IPS-11a (cell line): ENCODE data around the gene SLC39A5.
"Not testable (repeated sequence)": the region's sequence is repeated elsewhere in the genome, so short reads cannot be mapped to it uniquely, and the experiment has no call there.

Source experiments
- H3K4me3 ChIP-seq: one replicate; pipeline ENCODE4 v1.5.1; 2013; ENCODE audit warnings: low read depth, low read length, control low read depth

Gene SLC39A5

GRCh38 chr12:56242986-56243385 lies 13.1 kb downstream of the SLC39A5 start:
- no peak overlapping the region for H3K4me3 ChIP-seq

DNA sequence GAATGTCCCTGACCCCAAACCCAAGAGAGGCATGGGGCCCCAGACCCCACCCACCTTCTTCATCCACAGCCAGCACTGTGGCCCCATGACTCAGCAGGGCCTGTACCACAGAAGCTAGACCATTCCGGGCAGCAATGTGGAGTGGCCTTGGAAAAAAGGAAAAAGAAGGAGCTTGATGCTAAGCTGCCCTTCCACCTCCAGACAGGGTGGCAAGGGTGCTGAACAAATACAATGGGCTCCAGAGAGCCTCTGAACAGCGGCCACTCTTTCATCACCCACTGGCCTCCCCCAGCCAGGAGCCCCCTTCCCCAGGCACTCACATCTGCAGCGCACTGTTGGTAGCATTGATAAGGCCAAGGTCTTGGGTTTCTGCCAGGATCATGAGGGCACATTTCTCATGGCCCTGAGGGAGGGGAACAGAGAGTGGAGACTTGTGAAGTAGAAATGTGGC lies 13.9 kb downstream of the SLC39A5 start:
- no peak overlapping the region for H3K4me3 ChIP-seq

DNA sequence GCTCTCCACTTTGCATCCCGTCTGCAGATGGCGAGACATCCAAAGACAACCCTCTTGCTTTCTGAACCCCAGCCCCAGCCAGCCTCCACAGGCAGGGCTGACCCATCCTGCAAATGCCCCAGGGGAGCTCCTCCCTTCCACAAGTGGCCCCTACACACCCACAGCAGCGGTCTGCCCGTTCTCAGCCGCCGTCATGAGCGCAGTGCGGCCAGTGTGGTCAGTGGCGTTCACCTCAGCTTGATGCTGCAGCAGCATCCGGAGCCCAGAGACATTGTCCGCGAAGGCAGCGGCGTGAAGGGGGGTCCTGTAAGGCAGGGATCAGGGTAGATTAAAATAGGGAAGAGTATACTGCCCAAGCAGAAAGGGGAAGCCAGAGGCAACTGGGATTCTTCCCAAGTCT lies 14.6 kb downstream of the SLC39A5 start:
- H3K4me3 ChIP-seq, result no peak overlapping the region

GRCh38 chr12:56247923-56248322 lies 18.1 kb downstream of the SLC39A5 start:
- H3K4me3 ChIP-seq, result no peak overlapping the region

DNA sequence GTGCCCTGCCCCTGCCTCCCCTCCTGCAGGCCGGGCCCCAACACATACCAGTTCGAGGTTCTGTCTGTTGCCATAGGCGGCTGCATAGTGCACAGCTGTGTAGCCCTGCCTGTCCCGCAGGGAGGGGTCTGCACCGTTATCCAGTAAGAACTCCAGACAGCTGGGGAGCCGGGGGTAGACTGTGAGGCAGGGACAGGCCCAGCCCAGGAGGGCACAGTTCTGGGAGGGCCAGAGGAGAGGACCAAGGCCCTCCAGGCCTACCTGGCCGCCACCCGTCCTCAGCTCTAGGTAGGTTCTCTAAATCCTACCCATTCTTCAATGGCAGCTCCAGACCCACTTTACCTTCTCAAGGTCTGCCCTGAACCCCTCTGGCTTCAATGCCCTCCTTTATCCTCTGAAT lies 18.9 kb downstream of the SLC39A5 start:
- no peak overlapping the region for H3K4me3 ChIP-seq

- no peak overlapping the region for H3K4me3 ChIP-seq
Measured at GRCh38 chr12:56252649-56253048, 22.8 kb downstream of the SLC39A5 start.

DNA sequence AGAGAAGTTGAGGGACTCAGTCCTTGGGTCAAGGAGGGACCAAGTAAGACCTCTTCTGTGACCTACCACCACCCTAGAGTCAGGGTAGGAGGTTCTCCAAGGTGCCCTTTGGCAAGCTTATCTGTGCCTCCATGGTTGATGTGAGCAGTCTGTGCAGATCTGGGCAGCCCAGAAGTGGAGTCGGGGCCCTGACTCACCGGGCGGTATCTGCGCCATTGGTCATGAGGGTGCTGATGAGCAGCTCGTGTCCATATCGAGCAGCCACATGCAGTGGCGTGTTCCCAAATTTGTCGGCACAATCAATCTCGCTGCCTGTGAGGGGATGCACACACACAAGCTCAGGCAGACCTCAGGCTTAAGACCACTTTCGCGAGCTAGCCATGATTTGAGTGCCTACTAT lies 23.2 kb downstream of the SLC39A5 start:
- no peak overlapping the region for H3K4me3 ChIP-seq

- no peak overlapping the region for H3K4me3 ChIP-seq
Measured at GRCh38 chr12:56255671-56256070, 25.8 kb downstream of the SLC39A5 start.

GRCh38 chr12:56256326-56256960 lies 26.6 kb downstream of the SLC39A5 start:
- H3K4me3 ChIP-seq, result no peak overlapping the region

GRCh38 chr12:56257071-56257470 lies 27.2 kb downstream of the SLC39A5 start:
- peak overlapping the region; percentile 82 for H3K4me3 ChIP-seq

GRCh38 chr12:56257491-56258067 lies 27.7 kb downstream of the SLC39A5 start:
- H3K4me3 ChIP-seq, result peak overlapping the region; percentile 82

- peak within 1 kb of the TSS; percentile 82 for H3K4me3 ChIP-seq
Measured at GRCh38 chr12:56258068-56258819, 28.4 kb downstream of the SLC39A5 start, which contains the start of gene ANKRD52. ANKRD52 (minus strand) TSS chr12:56258384; CDS start chr12:56258269, 115 bp downstream.

- peak overlapping the region; percentile 82 for H3K4me3 ChIP-seq
Measured at GRCh38 chr12:56258820-56259183, 29.0 kb downstream of the SLC39A5 start.

DNA sequence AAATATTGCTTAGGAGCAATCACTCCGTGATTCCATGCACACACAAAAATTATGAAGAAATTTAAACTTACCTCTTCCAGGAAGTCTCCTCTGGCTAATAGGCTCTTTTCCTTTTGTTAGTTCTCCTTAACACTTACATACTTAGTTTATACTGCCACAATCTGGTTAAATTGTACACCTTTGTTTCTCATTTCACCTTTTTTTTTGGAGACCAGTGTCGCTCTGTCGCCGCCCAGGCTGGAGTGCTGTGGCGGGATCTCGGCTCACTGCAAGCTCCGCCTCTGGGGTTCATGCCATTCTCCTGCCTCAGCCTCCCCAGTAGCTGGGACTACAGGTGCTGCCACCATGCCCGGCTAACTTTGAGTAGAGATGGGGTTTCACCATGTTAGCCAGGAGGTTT lies 30.5 kb downstream of the SLC39A5 start:
- no peak overlapping the region for H3K4me3 ChIP-seq

GRCh38 chr12:56260921-56261320 lies 31.1 kb downstream of the SLC39A5 start:
- no peak overlapping the region for H3K4me3 ChIP-seq

- H3K4me3 ChIP-seq, result no peak overlapping the region
Measured at GRCh38 chr12:56261503-56262232, 31.8 kb downstream of the SLC39A5 start.

- not testable (repeated sequence) for H3K4me3 ChIP-seq
Measured at GRCh38 chr12:56262955-56263354, 33.1 kb downstream of the SLC39A5 start.

DNA sequence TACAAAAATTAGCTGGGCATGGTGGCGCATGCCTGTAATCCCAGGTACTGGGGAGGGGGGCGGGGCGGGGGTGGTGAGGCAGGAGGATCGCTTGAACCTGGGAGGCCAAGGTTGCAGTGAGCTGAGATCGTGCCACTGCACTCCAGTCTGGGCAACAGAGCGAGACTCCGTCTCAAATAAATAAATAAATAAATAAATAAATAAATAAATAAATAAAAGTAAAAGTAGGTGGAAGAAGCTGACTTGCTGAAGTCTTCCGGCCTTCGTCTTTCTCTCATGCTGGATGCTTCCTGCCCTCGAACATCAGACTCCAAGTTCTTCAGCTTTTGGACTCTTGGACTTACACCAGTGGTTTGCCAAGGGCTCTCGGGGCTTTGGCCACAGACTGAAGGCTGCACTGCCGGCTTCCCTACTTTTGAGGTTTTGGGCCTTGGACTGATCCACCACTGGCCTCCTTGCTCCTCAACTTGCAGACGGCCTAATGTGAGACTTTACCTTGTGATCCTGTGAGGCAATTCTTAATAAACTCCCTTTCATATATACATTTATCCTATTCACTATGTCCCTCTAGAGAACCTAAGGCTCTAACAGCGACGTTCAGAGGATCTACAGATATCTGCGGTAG lies 36.3 kb downstream of the SLC39A5 start:
- H3K4me3 ChIP-seq, result peak overlapping the region; percentile 87

DNA sequence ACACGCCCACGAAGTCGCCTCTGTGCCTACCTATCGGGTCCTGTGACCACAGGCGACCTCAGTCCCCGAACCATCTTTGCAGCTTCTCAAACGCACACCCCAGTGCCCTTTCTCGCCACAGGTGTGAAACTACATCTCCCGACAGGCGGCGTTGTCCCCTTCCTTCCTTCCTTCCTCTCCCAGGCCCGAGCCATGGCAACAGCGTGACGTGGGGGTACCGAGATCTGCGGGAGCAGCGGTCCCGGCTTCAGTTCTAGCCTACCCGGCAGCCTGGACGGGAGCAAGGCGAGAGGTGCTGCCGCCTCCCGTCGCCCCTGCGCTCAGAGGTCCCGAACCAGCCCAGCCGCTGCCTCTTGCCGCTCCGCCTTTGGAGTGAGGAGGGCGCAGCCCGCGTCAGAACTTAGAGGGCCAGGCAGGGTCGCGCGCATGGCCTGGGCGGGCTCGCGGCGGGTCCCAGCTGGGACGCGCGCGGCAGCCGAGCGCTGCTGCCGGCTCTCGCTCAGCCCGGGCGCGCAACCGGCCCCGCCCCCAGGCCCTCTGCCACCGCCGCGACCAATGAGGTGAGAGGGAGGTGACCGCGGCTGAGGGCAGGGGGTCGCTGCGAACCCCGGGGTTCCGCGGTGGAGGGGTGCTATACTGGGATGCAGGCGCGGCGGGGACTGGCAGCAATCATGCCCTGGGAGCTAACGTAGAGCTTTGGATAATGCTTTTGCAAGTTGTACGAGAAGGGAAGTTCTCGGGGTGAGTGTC lies 37.0 kb downstream of the SLC39A5 start, which contains the start of gene COQ10A:
COQ10A (plus strand) TSS at position 250 of the 750 bp plus-strand sequence; CDS start at position 427, 177 bp downstream.
- peak within 1 kb of the TSS; percentile 87 for H3K4me3 ChIP-seq

DNA sequence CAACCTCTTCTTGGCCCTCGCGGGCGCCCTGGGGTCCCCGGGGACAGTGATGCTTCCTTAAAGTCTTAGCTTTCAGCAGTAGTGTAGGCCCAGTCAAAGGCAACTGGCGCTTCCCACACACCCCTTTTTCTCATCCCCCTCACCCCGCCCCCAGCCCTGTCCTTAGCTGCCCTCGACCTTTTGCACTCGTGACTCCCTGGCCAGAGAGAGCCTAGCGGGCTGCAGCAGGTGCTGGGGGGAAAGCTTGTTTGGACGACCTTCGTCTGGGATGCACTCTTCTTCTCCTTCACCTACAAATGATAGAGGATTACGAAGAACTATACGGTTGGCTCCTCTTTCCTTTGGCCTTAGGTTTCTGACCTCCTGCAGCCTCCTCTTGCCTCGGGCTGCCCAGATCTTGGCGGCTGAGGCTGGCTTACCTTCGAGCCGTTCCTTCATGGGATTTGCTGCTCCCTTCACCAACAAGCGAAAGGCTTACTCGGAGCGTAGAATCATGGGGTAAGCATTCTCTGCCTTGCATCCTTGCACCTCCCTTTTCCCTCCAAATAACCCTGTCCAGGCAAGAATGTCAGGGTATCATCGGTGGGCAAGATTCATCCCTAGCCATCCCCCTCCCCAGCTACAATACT lies 37.7 kb downstream of the SLC39A5 start:
- H3K4me3 ChIP-seq, result peak overlapping the region; percentile 87
